ENCODE data around the gene AAGAB. TPM values are rescaled to one million over a fixed set of nuclear protein-coding genes. Genes with fewer than 3 reads are reported as not detected.

The AAGAB gene
- total RNA-seq, 1 experiment from 2014 or later, result 40.1 TPM

- Histone ChIP-seq H2AFZ (ENCODE audit: low read length) (no peak overlapping the region), H3K23ac (ENCODE audit: insufficient read length, low read depth, low read length) (no peak overlapping the region), H3T11ph (ENCODE audit: low read length) (no peak overlapping the region), H4K20me1 (ENCODE audit: control insufficient read depth, insufficient read depth, insufficient read length) (no peaks in the 10 kb centered on the region), H3K18ac (ENCODE audit: insufficient read length, low read depth, low read length) (no peak overlapping the region), H3K56ac (ENCODE audit: insufficient read length, low read depth, low read length) (no peak overlapping the region), H3K14ac (ENCODE audit: insufficient read depth, low read length) (no peak overlapping the region), H2AK5ac (ENCODE audit: insufficient read length, low read length) (no peak overlapping the region), H3K79me2 (ENCODE audit: insufficient read depth, low read length) (no peaks in the 10 kb centered on the region), H3K27me3 (ENCODE audit: insufficient read depth, low read length) (no peaks in the 10 kb centered on the region), H3K27ac (ENCODE audit: insufficient read length, low read depth, low read length) (no peak overlapping the region), H2BK15ac (ENCODE audit: low read depth, low read length) (no peak overlapping the region), H2BK20ac (ENCODE audit: low read depth, low read length, poor library complexity, severe bottlenecking) (no peak overlapping the region), H3K9me3 (ENCODE audit: control insufficient read depth, low read depth, low read length) (no peaks in the 10 kb centered on the region), H3K79me1 (ENCODE audit: insufficient read depth, low read depth, low read length, poor library complexity, severe bottlenecking) (no peaks in the 10 kb centered on the region), H4K5ac (ENCODE audit: insufficient read length, low read depth, low read length) (no peak overlapping the region), H4K91ac (ENCODE audit: insufficient read length, low read depth, low read length) (no peak overlapping the region), H3K9ac (ENCODE audit: extremely low read depth, insufficient read length, low read length) (no peak overlapping the region), H2BK12ac (ENCODE audit: insufficient read length, low read depth, low read length) (no peak overlapping the region), H3K4me2 (ENCODE audit: insufficient read depth, insufficient read length, low read length) (no peak overlapping the region), H3K4ac (ENCODE audit: low read depth, low read length) (no peak overlapping the region), H3K23me2 (ENCODE audit: insufficient read length, low read depth, low read length, poor library complexity, severe bottlenecking) (no peaks in the 10 kb centered on the region), H3K4me1 (ENCODE audit: insufficient read depth, low read length) (peaks cover 6% of the 10 kb centered on the region; the same call in 1 of the 2 replicates), H2BK120ac (ENCODE audit: low read depth, low read length, poor library complexity, severe bottlenecking) (no peak overlapping the region), H2BK5ac (ENCODE audit: insufficient read length, low read length) (no peak overlapping the region), H4K8ac (replicated peaks; ENCODE audit: insufficient read length, low read depth, low read length) (no peak overlapping the region)
- Mint-ChIP-seq H3K4me3 (no peak overlapping the region), H3K4me1 (peaks cover 14 to 17% of the 10 kb centered on the region in 2 experiments), H3K27ac (no peak overlapping the region), H3K9me3 (no peaks in the 10 kb centered on the region), H3K36me3 (ENCODE audit: insufficient read depth in 1 of 3, low read depth in 3 of 3) (no peaks in the 10 kb centered on the region), H3K27me3 (ENCODE audit: low read depth) (no peaks in the 10 kb centered on the region)
- whole genome bisulfite sequencing (ENCODE audit: extremely low coverage, insufficient read length, low lambda C conversion rate), result no CpG with 5 or more reads among the region's 9 CpGs
- no peak for TF ChIP-seq CTCF (conservative IDR thresholded peaks at IDR 0.05)
- DNase-seq, result no peak
These were observed 13.8 kb upstream of the AAGAB start for GRCh38 chr15:67267951-67268941.
